Measurements from ENCODE around the gene EEF2K.

- TF ChIP-seq POLR2AphosphoS5 (IDR thresholded peaks at IDR 0.05; ENCODE audit: low read depth, low read length) = no peak
- no peak for TF ChIP-seq SIN3A (IDR thresholded peaks at IDR 0.05; ENCODE audit: borderline replicate concordance, insufficient read depth, low read length)
- TF ChIP-seq REST (IDR thresholded peaks at IDR 0.05; ENCODE audit: insufficient read depth in 1 of 2, low read depth in 2 of 2, low read length in 2 of 2) = no peak
- no peak for TF ChIP-seq TAF1 (IDR thresholded peaks at IDR 0.05; ENCODE audit: borderline replicate concordance, insufficient read depth, low read length)
These were observed 27.8 kb upstream of the EEF2K start for GRCh38 chr16:22177968-22178930.
